K562 (cell line): Measurements from ENCODE around the gene CBR4. TPM values are rescaled to one million over a fixed set of nuclear protein-coding genes. Genes with fewer than 3 reads are reported as not detected.

Experiments
- ATAC-seq: fragments of 200-7000 bp; cut with Tn5 transposase; 3 replicates; pipeline ENCODE4 v1.9.1; 2020; ENCODE audit warnings: moderate library complexity
- BruUV-seq: library from RNA; stranded (reverse); fragments of 400-500 nt; replicated peaks from 2 replicates; lab custom pipeline; 2021; lab: Mats Ljungman, UMichigan
- CTCF ChIA-PET: fragments of 300-600 bp; formaldehyde crosslinking; extraction: SDS; loops from one replicate; lab custom pipeline; 2021; ENCODE audit warnings: low intra/inter-chr PET ratio; lab: Yijun Ruan, JAX
- POLR2A ChIA-PET: fragments of 300-600, 350-650 bp; sonication (Branson Sonifier 250); formaldehyde crosslinking; extraction: SDS; loops from one replicate; lab custom pipeline; 2021; ENCODE audit warnings: antibody characterized with exemption, inconsistent platforms; lab: Yijun Ruan, JAX
- DNase-seq, 4 experiments: peaks; one replicate each; pipeline versions ENCODE4 v3.0.0 to v3.0.0-alpha.2; 2011 to 2018; ENCODE audit warnings: low spot score in 3 of 4, mixed read lengths in 3 of 4; ENCODE audit errors: extremely low read depth in 1 of 4
- FAIRE-seq: peaks from 2 replicates; lab custom pipeline; 2011; peaks lifted over from hg19 to GRCh38; lab: Jason Lieb, UNC
- H2AFZ ChIP-seq: 2 replicates; pipeline ENCODE4 v1.6.0; 2011; ENCODE audit warnings: low read depth, low read length, control low read depth, inconsistent platforms
- H3K27ac ChIP-seq: fragments of 200-600 bp; 3 replicates; pipeline ENCODE4 v1.8.0; 2011; ENCODE audit warnings: low read depth, mild to moderate bottlenecking, control low read depth, inconsistent platforms, low read length, moderate library complexity, mixed read lengths; ENCODE audit errors: extremely low read depth
- H3K27me3 ChIP-seq, 2 experiments: fragments of 300-600 bp in 1 of 2; 2 replicates in 1 of 2; 3 replicates in 1 of 2; pipeline versions ENCODE4 v1.6.0 to v1.8.0; 2011; ENCODE audit warnings: inconsistent platforms in 2 of 2, low read length in 2 of 2, mild to moderate bottlenecking in 1 of 2, mixed read lengths in 1 of 2, moderate library complexity in 1 of 2; ENCODE audit not compliant: control insufficient read depth in 2 of 2, insufficient read depth in 2 of 2
- H3K36me3 ChIP-seq: fragments of 300-600 bp; 3 replicates; pipeline ENCODE4 v1.8.0; 2011; ENCODE audit warnings: mild to moderate bottlenecking, low read length, inconsistent platforms; ENCODE audit not compliant: control insufficient read depth, insufficient read depth
- H3K4me1 ChIP-seq, 2 experiments: fragments of 200-600 bp in 1 of 2; replicated peaks in 1 of 2; 2 replicates in 1 of 2; 3 replicates in 1 of 2; pipeline versions ENCODE4 v1.5.1 to v1.8.0; 2011; ENCODE audit warnings: inconsistent platforms in 2 of 2, low read length in 2 of 2, mild to moderate bottlenecking in 1 of 2, mixed read lengths in 1 of 2, moderate library complexity in 1 of 2; ENCODE audit not compliant: control insufficient read depth in 2 of 2, insufficient read depth in 2 of 2
- H3K4me2 ChIP-seq: 2 replicates; pipeline ENCODE4 v1.6.1; 2011; ENCODE audit warnings: low read length, control low read depth, inconsistent platforms, mixed read lengths; ENCODE audit not compliant: insufficient read depth
- H3K4me3 ChIP-seq: fragments of 200-600 bp; sonication (generic), shearing (Covaris generic); 2 replicates; pipeline ENCODE4 v1.5.1; 2016; ENCODE audit warnings: control low read depth, inconsistent platforms
- H3K79me2 ChIP-seq: fragments of 200-600 bp; 3 replicates; pipeline ENCODE4 v1.8.0; 2011; ENCODE audit warnings: low read length, inconsistent platforms; ENCODE audit not compliant: control insufficient read depth, insufficient read depth
- H3K9ac ChIP-seq, 2 experiments: 2 replicates each; pipeline versions ENCODE4 v1.6.0 to v1.6.1; 2011; ENCODE audit warnings: low read depth in 2 of 2, low read length in 2 of 2, control low read depth in 1 of 2, inconsistent platforms in 1 of 2, mild to moderate bottlenecking in 1 of 2, mixed read lengths in 1 of 2; ENCODE audit not compliant: insufficient read depth in 1 of 2
- H3K9me1 ChIP-seq: one replicate; pipeline ENCODE4 v1.6.0; 2011; ENCODE audit warnings: inconsistent platforms, mild to moderate bottlenecking, low read length, moderate library complexity; ENCODE audit not compliant: control insufficient read depth, insufficient read depth
- H3K9me3 ChIP-seq: replicated peaks from 2 replicates; pipeline ENCODE4 v1.5.1; 2011; ENCODE audit warnings: low read depth, low read length, inconsistent platforms; ENCODE audit not compliant: control insufficient read depth, insufficient read depth
- H4K20me1 ChIP-seq: replicated peaks from 2 replicates; pipeline ENCODE4 v1.6.1; 2011; ENCODE audit warnings: low read length, inconsistent platforms, mixed read lengths; ENCODE audit not compliant: control insufficient read depth, insufficient read depth
- PATZ1 ChIP-seq: fragments of 250-450 bp; sonication (Bioruptor Pico); IDR thresholded peaks from 2 replicates; pipeline ENCODE4 v1.5.0; 2020; ENCODE audit warnings: mild to moderate bottlenecking, borderline replicate concordance
- RBM25 ChIP-seq: fragments of 200-400 bp; formaldehyde crosslinking; IDR thresholded peaks from 2 replicates; pipeline ENCODE4 v1.6.1; 2018; ENCODE audit warnings: low read length, low read depth, moderate library complexity; ENCODE audit not compliant: severe bottlenecking
- WGBS: fragments of 100-300 bp; shearing (Covaris generic); methylation state at CpG from one replicate; pipeline ENCODE4 v1.1.6; 2016; ENCODE audit warnings: low coverage, mixed read lengths; ENCODE audit not compliant: insufficient coverage; ENCODE audit errors: missing lambda C conversion rate; 5-methylcytosine and 5-hydroxymethylcytosine counted together
- in situ Hi-C: fragments of 300-500 bp; cut with MboI; formaldehyde crosslinking; loops from 4 replicates; pipeline ENCODE4 v1.15.0; 2018; ENCODE audit warnings: inconsistent platforms, mixed read lengths
- intact Hi-C: fragments of 100-400 bp; cut with micrococcal nuclease; formaldehyde crosslinking; loops from 2 replicates; pipeline ENCODE4 v1.14.2; 2022
- polyA plus RNA-seq, 8 experiments: library from polyadenylated mRNA; depleted of rRNA in 4 of 8; stranded (reverse) in 5 of 8; unstranded in 3 of 8; fragments of >200 nt; fragmentation: Nextera tagmentation in 2 of 8; fragmentation: Illumina TruSeq in 1 of 8; extraction: Ambion mirVana in 2 of 8; extraction: Trizol in 1 of 8; gene quantifications; 2 replicates each; pipeline versions ENCODE4 v1.2.1 to v1.2.3, GENCODE V29; 2011 to 2014; ENCODE audit warnings: inconsistent platforms in 1 of 8, missing spikeins in 1 of 8
- total RNA-seq, 7 experiments: library from RNA; depleted of rRNA in 6 of 7; stranded (reverse); fragments of >200 nt in 6 of 7; fragmentation: Illumina TruSeq in 2 of 7; extraction: Trizol in 2 of 7; gene quantifications; 2 replicates each; pipeline versions ENCODE4 v1.2.1 to v1.2.3, GENCODE V29; 2011 to 2021; ENCODE audit warnings: low replicate concordance in 1 of 7

CBR4 gene
- total and polyA plus RNA-seq, 9 of the 15 experiments (the other 6 are each of a cell fraction or from before 2014, with no cell fraction given), result 12.1 to 26.4 (median 18.6) TPM

- Histone ChIP-seq H3K9me1 (no peaks in the 10 kb centered on the region), H3K27me3 (peaks cover under 1 to 16% of the 10 kb centered on the region in 2 experiments; a peak in 4 of 5 replicates), H3K4me2 (no peak overlapping the region), H2AFZ (no peak overlapping the region), H3K9me3 (no peaks in the 10 kb centered on the region), H4K20me1 (no peaks in the 10 kb centered on the region), H3K4me1 (no peaks in the 10 kb centered on the region), H3K36me3 (no peaks in the 10 kb centered on the region), H3K4me3 (no peak overlapping the region), H3K9ac (no peak overlapping the region), H3K27ac (no peak overlapping the region), H3K79me2 (no peaks in the 10 kb centered on the region)
- no peak for FAIRE-seq
- ChIA-PET CTCF (no interaction called here), POLR2A (no interaction called here)
- no TSS peak for BruUV-seq
- WGBS, result 3% methylated on average over 7 of the region's 7 CpGs
- TF ChIP-seq RBM25 (peak; percentile 5), PATZ1 (CRISPR knock-in tag) (no peak)
- in situ Hi-C loops (no loop called here), intact Hi-C loops (no loop called here)
- ATAC-seq, result no peak
- DNase-seq, result no peak
Measured at GRCh38 chr4:169040559-169041261, 30.7 kb upstream of the CBR4 start.
